ENCODE data around the gene MAPRE2. TPM values are rescaled to one million over a fixed set of nuclear protein-coding genes. Genes with fewer than 3 reads are reported as not detected.

The MAPRE2 gene
- total RNA-seq: 22.4 TPM

- Histone ChIP-seq H3K9me3 (no peaks in the 10 kb centered on the region), H3K27me3 (no peaks in the 10 kb centered on the region), H3K4me1 (peaks cover 0 to 27% of the 10 kb centered on the region in 2 donors), H3K27ac (peak within 1 kb of the TSS; percentile 76 to 82), H3K4me3 (peak within 1 kb of the TSS; percentile 79 to 82), H3K36me3 (no peaks in the 10 kb centered on the region)
- intact Hi-C loops (cut with DNase I): loop anchor here (2.0 to 5.0 kb wide), 4 partner anchors 34 to 301 kb away; partner anchors contain the start of gene ZNF24
- peak; percentile 97 to 100 for DNase-seq (ENCODE audit: low spot score in 2 of 2)
- no peak for TF ChIP-seq CTCF (IDR thresholded peaks at IDR 0.05)
Observed at GRCh38 chr18:35040988-35041814, at the start of gene MAPRE2. TSS of gene MAPRE2 (plus strand) at chr18:35041413. CDS start at chr18:35041540, 127 bp downstream.

- H3K36me3 ChIP-seq: no peaks in the 10 kb centered on the region
- DNase-seq (ENCODE audit: low spot score in 2 of 2): no peak
- H3K27ac ChIP-seq: peak overlapping the region in 1 of 2 donors; percentile 15
- intact Hi-C loops (cut with DNase I): no loop called here
- H3K4me1 ChIP-seq: peaks cover 0 to 6% of the 10 kb centered on the region in 2 donors
- H3K4me3 ChIP-seq: no peak overlapping the region
- H3K9me3 ChIP-seq: no peaks in the 10 kb centered on the region
- H3K27me3 ChIP-seq: no peaks in the 10 kb centered on the region
- TF ChIP-seq CTCF (IDR thresholded peaks at IDR 0.05): no peak
Observed at GRCh38 chr18:34991561-34991960, 49.7 kb upstream of the MAPRE2 start.

DNA sequence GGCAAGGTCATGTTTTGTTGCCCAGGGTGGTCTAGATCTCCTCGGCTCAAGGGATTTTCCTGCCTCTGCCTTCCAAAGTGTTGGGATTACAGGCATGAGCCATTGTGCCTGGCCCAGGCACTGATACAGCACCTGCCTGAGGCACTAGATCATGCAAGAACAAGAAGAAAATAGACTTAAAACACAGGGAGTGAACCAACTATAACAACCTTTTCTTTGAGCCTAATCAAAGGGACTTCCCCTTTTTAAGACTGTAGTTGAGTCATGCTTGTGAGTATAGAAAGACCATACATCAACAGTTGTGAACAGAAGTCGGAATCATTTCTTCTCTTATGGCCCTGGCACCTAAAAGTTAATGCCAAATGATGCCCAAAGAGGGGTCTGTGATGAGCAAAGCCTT is 47.9 kb upstream of the MAPRE2 start:
- DNase-seq (ENCODE audit: low spot score in 2 of 2): no peak
- no peak for TF ChIP-seq CTCF (IDR thresholded peaks at IDR 0.05)
- H3K4me3 ChIP-seq: no peak overlapping the region
- no peaks in the 10 kb centered on the region for H3K9me3 ChIP-seq
- no peaks in the 10 kb centered on the region for H3K36me3 ChIP-seq
- peaks cover 0 to 6% of the 10 kb centered on the region in 2 donors for H3K4me1 ChIP-seq
- intact Hi-C loops (cut with DNase I): no loop called here
- H3K27me3 ChIP-seq: no peaks in the 10 kb centered on the region
- H3K27ac ChIP-seq: no peak overlapping the region

- H3K4me1 ChIP-seq: peaks cover 0 to 3% of the 10 kb centered on the region in 2 donors
- no peaks in the 10 kb centered on the region for H3K27me3 ChIP-seq
- TF ChIP-seq CTCF (IDR thresholded peaks at IDR 0.05): no peak
- H3K36me3 ChIP-seq: no peaks in the 10 kb centered on the region
- no peaks in the 10 kb centered on the region for H3K9me3 ChIP-seq
- DNase-seq (ENCODE audit: low spot score in 2 of 2): no peak
- no peak overlapping the region for H3K27ac ChIP-seq
- intact Hi-C loops (cut with DNase I): no loop called here
- no peak overlapping the region for H3K4me3 ChIP-seq
Observed at GRCh38 chr18:34995746-34996145, 45.5 kb upstream of the MAPRE2 start.

- Histone ChIP-seq H3K4me3 (no peak overlapping the region), H3K9me3 (no peaks in the 10 kb centered on the region), H3K4me1 (no peaks in the 10 kb centered on the region), H3K27me3 (no peaks in the 10 kb centered on the region), H3K27ac (no peak overlapping the region), H3K36me3 (no peaks in the 10 kb centered on the region)
- no peak for TF ChIP-seq CTCF (IDR thresholded peaks at IDR 0.05)
- DNase-seq (ENCODE audit: low spot score in 2 of 2): no peak
- intact Hi-C loops (cut with DNase I): no loop called here
Observed at GRCh38 chr18:34998661-34999060, 42.6 kb upstream of the MAPRE2 start.
